GM18505 (cell line): Measurements from ENCODE around the gene LIPA.

ENCODE experiments used
- ATAC-seq: cut with Tn5 transposase; IDR thresholded peaks from one replicate; pipeline ENCODE4 v1.9.1; 2021; ENCODE audit not compliant: unreplicated experiment
- POLR2A ChIP-seq: IDR thresholded peaks from 4 replicates; pipeline ENCODE4 v1.6.1; 2011; ENCODE audit warnings: borderline replicate concordance; ENCODE audit not compliant: insufficient read depth, insufficient read length; ENCODE audit errors: extremely low read depth

The LIPA gene

DNA sequence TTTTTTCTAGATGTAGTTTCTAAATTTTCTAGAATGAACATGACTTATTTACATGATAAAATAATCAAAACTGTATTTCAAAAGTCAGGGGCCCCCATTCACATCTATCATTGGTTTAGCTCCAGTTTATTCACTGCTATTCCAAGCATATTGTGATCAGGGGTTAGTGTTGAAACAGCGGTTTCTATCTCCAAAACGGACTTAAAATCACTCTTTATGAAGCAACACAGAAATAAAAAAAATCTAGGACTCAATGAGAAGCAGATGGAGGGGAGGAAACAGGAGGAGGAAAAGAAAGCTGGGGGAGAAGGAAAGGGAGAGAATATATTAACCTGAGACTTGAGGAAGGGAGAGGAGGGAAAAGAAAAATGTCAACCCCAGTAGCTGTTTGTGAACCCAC, 29.7 kb downstream of the LIPA start:
- no peak for TF ChIP-seq POLR2A
- ATAC-seq: no peak

DNA sequence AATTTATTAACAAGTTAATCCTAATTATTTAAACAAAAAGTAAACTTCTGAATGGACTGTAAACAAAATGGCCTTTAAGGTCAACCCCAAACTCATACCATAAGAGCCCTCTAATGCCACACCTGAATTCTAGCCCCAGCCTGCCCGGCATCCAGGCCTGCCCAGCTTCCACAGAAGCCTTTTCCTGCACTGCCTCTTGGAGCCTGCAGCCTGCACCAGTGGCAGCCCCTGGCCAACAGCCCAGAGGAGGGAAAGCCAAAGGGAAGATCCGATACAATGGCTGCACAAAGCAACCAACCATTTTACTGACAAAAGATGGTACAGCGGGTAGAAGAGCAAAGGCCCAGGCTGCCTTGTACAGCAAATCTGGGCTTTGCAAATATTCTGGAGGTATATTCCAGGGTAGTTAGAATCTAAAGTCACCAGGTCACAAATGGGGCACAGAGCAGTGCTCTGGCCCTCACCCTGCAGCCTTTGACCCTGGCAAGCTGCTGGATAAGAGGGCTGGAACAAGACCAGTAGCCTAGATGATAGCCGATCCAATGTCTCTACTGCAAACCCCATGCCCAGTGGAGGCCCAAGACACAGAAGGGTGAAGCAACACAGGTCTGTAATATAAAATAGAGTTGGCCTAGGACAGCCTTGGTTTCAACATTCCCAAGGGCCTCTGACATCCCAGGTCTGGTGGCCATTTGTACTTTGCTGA, 31.9 kb downstream of the LIPA start:
- no peak for TF ChIP-seq POLR2A
- no peak for ATAC-seq

DNA sequence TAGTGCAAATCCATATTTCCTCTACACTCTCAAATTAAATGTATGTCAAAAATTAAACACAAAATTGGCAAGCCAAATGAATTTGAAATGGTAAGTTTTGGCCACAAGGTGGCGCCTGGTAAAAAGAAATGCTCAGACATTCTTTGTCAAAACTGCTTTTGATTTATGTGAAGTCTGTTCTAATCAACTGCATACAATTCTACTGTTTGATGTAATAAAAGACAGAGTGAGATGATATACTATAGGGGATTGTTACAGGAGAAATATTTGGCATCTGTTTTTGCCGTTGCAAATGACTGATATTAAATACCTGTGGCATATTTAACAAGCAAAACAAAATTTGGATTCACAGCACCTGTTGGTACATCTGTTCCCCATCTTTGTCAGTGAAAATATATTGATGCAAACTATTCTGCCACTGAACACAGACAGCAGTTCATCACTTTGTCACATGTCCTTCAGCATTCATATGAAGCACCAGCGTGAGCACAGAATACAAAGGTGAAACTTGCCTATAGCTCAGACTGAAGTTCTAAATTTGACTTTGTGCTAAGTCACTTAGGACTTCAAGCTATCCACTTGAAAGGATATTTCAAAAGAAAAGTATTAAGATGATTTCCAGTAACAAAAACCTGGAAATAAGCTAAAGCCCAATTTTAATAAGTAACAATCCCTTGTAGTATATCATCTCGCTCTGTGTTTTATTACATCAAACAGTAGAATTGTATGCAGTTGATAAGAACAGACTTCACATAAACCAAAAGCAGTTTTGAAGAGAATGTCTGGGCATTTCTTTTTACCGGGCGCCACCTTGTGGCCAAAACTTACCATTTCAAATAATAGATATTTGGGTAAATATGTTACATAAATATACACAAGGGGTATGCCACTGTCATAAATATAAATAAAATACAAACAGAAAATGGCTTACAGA, 34.3 kb downstream of the LIPA start:
- ATAC-seq: no peak
- no peak for TF ChIP-seq POLR2A

DNA sequence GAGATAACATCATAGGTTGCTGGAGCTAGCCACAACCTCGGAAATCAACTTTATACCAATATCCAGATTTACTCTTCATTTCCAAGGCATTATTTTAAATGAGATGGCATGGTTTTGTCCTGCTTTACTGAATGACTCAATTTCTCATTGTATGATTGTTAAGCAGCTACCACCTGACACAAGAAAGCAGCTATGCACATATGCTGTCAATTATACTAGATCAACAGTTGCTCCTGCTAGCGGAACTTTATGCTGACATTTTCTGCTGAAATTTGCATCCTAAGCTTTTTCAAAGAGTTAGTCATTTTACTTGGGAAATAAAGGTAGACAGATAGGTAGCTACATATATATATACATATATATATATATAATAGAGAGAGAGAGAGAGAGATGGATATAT, 35.5 kb downstream of the LIPA start:
- ATAC-seq: no peak
- no peak for TF ChIP-seq POLR2A

DNA sequence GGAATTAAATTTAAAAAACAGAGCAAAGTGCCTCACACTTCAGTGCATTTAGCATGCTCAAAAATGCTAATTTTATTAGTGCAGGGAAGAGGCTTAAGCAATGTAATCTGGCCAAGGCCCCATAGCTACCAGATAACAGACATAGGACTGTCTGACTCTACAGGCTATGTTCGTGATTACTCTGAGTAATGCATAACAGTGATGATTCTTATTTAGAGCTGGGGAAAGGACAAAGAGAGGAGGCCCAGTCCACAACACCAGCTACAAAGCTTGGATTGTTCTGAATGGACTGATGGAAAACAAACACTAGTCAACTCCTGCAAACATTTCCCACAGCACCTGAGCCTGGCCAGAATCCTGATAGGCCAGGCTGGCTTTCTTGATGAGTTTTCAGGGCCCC, 36.1 kb downstream of the LIPA start:
- no peak for ATAC-seq
- no peak for TF ChIP-seq POLR2A

- TF ChIP-seq POLR2A: no peak
- no peak for ATAC-seq
These were observed 36.9 kb downstream of the LIPA start for GRCh38 chr10:89214566-89215165.

DNA sequence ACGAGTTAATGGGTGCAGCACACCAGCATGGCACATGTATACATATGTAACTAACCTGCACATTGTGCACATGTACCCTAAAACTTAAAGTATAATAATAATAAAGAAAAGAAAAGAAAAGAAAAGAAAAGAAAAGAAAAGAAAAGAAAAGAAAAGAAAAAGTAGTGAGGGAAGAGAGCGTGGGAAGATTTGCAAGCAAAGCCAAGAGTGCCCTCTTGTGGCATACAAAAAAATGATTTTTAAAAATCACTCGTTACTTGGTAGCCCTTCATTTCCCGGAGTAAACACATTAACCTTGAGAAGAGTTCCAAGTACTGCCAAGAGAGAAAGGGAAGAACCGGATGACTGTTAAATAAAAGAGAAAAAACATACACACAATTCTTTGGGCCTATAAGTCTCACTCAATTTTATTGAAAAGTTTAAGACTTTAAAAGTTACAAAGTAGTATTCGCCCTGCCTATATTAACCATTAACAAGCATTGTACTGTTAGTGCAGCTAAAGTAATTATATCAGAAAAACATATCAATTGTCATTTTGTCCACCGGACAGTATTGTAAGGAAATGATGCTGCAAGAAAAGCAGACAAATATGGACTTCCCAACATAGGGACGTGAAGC, 38.3 kb downstream of the LIPA start:
- no peak for TF ChIP-seq POLR2A
- ATAC-seq: no peak

DNA sequence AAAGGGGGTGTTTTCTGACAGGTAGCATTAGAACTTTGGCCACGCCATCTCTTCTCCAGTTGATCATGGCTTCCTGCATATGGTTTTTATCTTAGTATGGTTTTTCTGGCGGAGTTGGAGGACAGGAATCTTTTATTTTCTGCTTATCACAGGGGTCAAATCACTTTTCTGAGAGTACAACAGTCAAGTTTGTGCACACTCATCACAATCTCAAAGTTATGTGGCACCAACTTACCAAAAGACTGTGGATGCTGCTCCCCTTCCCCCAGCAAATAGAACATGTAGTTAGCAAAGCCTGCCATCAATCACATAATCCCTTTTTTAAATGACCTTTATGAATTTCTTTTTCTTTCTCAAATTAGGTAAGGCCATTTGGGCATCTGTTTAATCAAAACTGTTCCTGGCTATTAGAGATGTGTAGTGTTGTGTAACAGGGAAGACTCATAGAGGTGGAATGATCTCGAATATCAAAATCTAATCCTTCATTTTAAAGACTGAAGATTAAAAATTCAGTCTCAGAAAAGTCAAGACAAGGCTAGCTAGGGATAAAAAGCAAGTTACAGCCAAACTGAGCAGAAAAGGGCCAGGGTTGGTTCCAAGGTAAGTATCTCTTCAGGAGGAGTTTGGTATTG, 40.7 kb downstream of the LIPA start:
- no peak for TF ChIP-seq POLR2A
- ATAC-seq: no peak

DNA sequence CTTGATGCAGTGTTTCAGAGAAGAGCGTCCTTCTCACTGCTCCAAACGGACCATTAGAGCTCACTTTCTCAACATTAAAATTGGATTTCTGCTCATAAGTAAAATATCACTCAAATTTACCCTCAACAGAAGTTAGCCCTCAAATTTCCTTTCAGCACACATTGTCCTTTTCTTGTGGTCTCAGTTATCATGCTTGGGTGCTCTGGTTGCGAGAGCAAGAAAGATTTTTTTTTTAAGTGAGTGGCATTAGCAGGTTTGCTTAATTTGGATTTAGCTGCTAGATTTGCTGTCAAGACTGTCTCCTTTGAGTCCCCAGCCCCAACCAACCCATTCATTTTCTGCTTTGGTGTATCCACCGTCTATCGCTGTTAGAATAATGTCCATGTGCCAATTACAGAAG, 41.9 kb downstream of the LIPA start:
- no peak for ATAC-seq
- TF ChIP-seq POLR2A: no peak

GRCh38 chr10:89207801-89208551, 43.6 kb downstream of the LIPA start:
- no peak for ATAC-seq
- TF ChIP-seq POLR2A: no peak

DNA sequence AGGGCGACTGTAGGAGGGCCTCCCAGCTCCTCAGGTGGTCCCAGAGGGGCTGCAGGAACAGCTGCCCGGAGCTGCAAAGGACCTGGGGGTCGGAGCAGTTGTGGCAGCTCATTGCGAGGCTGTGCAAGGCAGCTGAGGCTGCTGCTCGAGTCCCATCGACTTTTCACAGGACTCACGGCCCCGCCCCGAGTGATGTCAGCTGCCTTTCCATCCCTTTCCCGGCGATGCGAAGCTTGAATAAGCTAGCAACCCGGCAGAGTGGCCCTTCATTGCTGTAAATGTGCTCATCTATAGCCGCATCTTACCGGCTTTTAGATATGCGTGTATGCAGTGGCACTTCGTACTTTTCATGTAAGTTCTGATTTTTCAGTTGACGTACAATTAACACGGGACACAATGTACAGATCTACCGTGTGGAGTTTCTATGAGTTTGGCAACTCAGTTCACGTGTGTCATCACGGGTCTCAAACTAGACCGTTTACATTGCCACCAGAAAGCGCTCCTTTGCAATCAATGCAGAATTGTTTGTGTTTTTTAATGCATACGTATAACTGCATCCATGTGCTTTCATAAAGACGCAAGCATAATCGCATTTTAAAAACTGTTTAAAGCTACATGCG, 44.3 kb downstream of the LIPA start, which contains the start of gene CH25H:
Gene CH25H, minus strand, starts transcription at position 137 of the 620 bp plus-strand sequence. Its CDS starts 25 bp downstream, at position 112.
- ATAC-seq: no peak
- no peak for TF ChIP-seq POLR2A
